Femur (tissue), 1 donor: ENCODE data around the gene PDIA6.
"Not testable (repeated sequence)": the region's sequence is repeated elsewhere in the genome, so short reads cannot be mapped to it uniquely, and the experiment has no call there.

Experiments
- DNase-seq: peaks from one replicate; pipeline ENCODE4 v3.0.0-alpha.2; 2017

PDIA6 gene

GRCh38 chr2:10832203-10832936, 19.8 kb upstream of the PDIA6 start:
- DNase-seq: peak; percentile 87

GRCh38 chr2:10831400-10831985, 18.9 kb upstream of the PDIA6 start:
- DNase-seq: no peak

- DNase-seq: no peak
Observed at GRCh38 chr2:10830641-10831399, 18.2 kb upstream of the PDIA6 start.

- no peak for DNase-seq
Observed at GRCh38 chr2:10830203-10830602, 17.6 kb upstream of the PDIA6 start.

- no peak for DNase-seq
Observed at GRCh38 chr2:10829299-10829698, 16.7 kb upstream of the PDIA6 start.

GRCh38 chr2:10828346-10828745, 15.8 kb upstream of the PDIA6 start:
- no peak for DNase-seq

GRCh38 chr2:10826625-10827024, 14.0 kb upstream of the PDIA6 start:
- no peak for DNase-seq

- no peak for DNase-seq
Observed at GRCh38 chr2:10826026-10826425, 13.4 kb upstream of the PDIA6 start.

- no peak for DNase-seq
Observed at GRCh38 chr2:10824191-10824590, 11.6 kb upstream of the PDIA6 start.

GRCh38 chr2:10820978-10821695, 8.6 kb upstream of the PDIA6 start:
- no peak for DNase-seq

GRCh38 chr2:10820562-10820961, 8.0 kb upstream of the PDIA6 start:
- no peak for DNase-seq

GRCh38 chr2:10819714-10820314, 7.2 kb upstream of the PDIA6 start:
- DNase-seq: no peak

GRCh38 chr2:10818984-10819383, 6.4 kb upstream of the PDIA6 start:
- DNase-seq: no peak

- DNase-seq: not testable (repeated sequence)
Observed at GRCh38 chr2:10818305-10818704, 5.7 kb upstream of the PDIA6 start.

GRCh38 chr2:10817413-10817812, 4.8 kb upstream of the PDIA6 start:
- no peak for DNase-seq

GRCh38 chr2:10814571-10815331, 2.2 kb upstream of the PDIA6 start:
- DNase-seq: no peak

GRCh38 chr2:10814142-10814541, 1.6 kb upstream of the PDIA6 start:
- DNase-seq: no peak

- not testable (repeated sequence) for DNase-seq
Observed at GRCh38 chr2:10813163-10814138, 866 bp upstream of the PDIA6 start.

GRCh38 chr2:10811517-10811916, 1.1 kb downstream of the PDIA6 start:
- no peak for DNase-seq

GRCh38 chr2:10810202-10811161, 2.1 kb downstream of the PDIA6 start:
- DNase-seq: no peak
